Endothelial cell (in vitro differentiated cells): ENCODE results near the gene CHMP2A. TPM values are rescaled to one million over a fixed set of nuclear protein-coding genes. Genes with fewer than 3 reads are reported as not detected.

Experiments used
- DNase-seq: peaks from one replicate; pipeline ENCODE4 v3.0.0; 2021; ENCODE audit warnings: low spot score
- H3K27ac Mint-ChIP-seq: one replicate; pipeline ENCODE4 v1.8.0; 2021; ENCODE audit warnings: mixed read lengths, inconsistent platforms; ENCODE audit not compliant: unreplicated experiment
- H3K27me3 Mint-ChIP-seq: one replicate; pipeline ENCODE4 v1.8.0; 2021; ENCODE audit warnings: mild to moderate bottlenecking, moderate library complexity, mixed read lengths, inconsistent platforms; ENCODE audit not compliant: unreplicated experiment
- H3K36me3 Mint-ChIP-seq: one replicate; pipeline ENCODE4 v1.8.0; 2021; ENCODE audit warnings: mild to moderate bottlenecking, low read depth, mixed read lengths, inconsistent platforms; ENCODE audit not compliant: unreplicated experiment
- H3K4me1 Mint-ChIP-seq: one replicate; pipeline ENCODE4 v1.8.0; 2021; ENCODE audit warnings: mild to moderate bottlenecking, mixed read lengths, inconsistent platforms; ENCODE audit not compliant: unreplicated experiment
- H3K4me3 Mint-ChIP-seq: one replicate; pipeline ENCODE4 v1.8.0; 2021; ENCODE audit warnings: mild to moderate bottlenecking, mixed read lengths, inconsistent platforms; ENCODE audit not compliant: unreplicated experiment
- H3K9me3 Mint-ChIP-seq: one replicate; pipeline ENCODE4 v1.8.0; 2021; ENCODE audit warnings: mixed read lengths, inconsistent platforms; ENCODE audit not compliant: unreplicated experiment
- long read RNA-seq: library from polyadenylated mRNA; unstranded; transcript quantifications from one replicate; pipeline ENCODE4 v2.0.0, GENCODE V29; 2020; ENCODE audit not compliant: unreplicated experiment
- total RNA-seq: library from RNA; stranded (reverse); fragmentation: NEBNext Ultra II Directional; extraction: Animal tissue kit (Norgen Biotek cat#: 25700); gene quantifications from one replicate; pipeline ENCODE4 v1.2.1, GENCODE V29; 2021; ENCODE audit not compliant: unreplicated experiment
- TF ChIP-seq, protein P1 (sequence below): fragments of 200-600 bp; sonication (generic); IDR thresholded peaks from one replicate; pipeline ENCODE4 v1.5.0; 2021; ENCODE audit warnings: antibody characterized with exemption; ENCODE audit not compliant: unreplicated experiment

Gene CHMP2A
- total RNA-seq = 130 TPM
- long read RNA-seq, transcript CHMP2A-201 (6 exons, 913 nt) = major isoform, 49 of 94 reads
- long read RNA-seq, transcript CHMP2A-208 (6 exons, 885 nt) = minor isoform, 26 of 94 reads
- long read RNA-seq, transcript CHMP2A-206 (5 exons, 1,178 nt) = minor isoform, 11 of 94 reads
- long read RNA-seq, partial matches to known transcripts = 1 of 94 reads
- long read RNA-seq, other reads (novel, unspliced or antisense) = 7 of 94 reads

DNA sequence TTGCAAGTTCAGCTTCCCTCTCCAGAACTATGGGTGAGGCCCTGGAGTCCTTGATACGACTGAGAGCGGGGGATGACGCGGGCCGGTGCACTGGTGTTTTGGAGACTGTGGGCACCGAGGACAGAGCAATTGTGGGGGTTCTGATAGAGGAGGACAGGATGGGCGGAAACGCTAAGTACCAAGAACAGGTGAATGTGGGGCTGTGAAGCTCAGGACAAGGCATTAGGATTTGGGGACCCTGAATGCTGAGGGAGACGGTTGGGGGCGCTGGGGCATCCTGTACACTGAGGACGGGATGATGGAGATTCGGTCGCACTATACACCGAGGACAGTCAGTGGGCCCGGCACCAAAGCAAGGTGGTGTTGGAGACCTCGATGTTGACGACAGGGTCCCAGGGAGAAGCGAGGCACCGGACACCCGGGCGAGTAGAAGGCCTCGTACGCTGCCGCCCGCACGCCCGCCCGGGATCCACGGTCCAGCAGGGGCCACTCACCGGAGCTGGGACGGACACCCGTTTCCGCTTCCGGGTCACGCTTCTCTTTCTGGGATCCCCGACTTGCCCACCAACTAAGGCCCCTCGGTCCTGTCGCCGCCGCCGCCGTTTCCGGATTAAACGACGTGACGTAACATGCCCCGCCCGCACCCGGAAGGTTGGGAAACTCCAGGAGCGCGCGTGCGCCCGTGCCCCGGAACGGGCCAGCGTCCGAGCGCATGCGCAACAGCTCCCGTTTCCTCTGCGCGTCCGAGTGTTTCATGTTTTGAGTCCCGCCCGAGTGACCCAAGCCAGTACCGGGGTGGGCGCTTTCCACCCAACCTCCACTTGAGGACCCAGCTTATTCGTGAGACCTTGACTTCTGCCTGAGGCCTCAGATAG, at the start of gene CHMP2A:
Gene CHMP2A, minus strand, starts transcription at position 612 of the 875 bp plus-strand sequence. CDS start 893 bp downstream, outside the sequence.
- peak; percentile 98 for DNase-seq
- H3K36me3 Mint-ChIP-seq = peaks cover 48% of the 10 kb centered on the region
- peak within 1 kb of the TSS; percentile 97 for H3K27ac Mint-ChIP-seq
- peaks cover 21% of the 10 kb centered on the region for H3K27me3 Mint-ChIP-seq
- H3K9me3 Mint-ChIP-seq = no peaks in the 10 kb centered on the region
- H3K4me3 Mint-ChIP-seq = peak within 1 kb of the TSS; percentile 92
- TF ChIP-seq, protein P1, sequence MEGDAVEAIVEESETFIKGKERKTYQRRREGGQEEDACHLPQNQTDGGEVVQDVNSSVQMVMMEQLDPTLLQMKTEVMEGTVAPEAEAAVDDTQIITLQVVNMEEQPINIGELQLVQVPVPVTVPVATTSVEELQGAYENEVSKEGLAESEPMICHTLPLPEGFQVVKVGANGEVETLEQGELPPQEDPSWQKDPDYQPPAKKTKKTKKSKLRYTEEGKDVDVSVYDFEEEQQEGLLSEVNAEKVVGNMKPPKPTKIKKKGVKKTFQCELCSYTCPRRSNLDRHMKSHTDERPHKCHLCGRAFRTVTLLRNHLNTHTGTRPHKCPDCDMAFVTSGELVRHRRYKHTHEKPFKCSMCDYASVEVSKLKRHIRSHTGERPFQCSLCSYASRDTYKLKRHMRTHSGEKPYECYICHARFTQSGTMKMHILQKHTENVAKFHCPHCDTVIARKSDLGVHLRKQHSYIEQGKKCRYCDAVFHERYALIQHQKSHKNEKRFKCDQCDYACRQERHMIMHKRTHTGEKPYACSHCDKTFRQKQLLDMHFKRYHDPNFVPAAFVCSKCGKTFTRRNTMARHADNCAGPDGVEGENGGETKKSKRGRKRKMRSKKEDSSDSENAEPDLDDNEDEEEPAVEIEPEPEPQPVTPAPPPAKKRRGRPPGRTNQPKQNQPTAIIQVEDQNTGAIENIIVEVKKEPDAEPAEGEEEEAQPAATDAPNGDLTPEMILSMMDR = no peak
- H3K4me1 Mint-ChIP-seq = peaks cover 30% of the 10 kb centered on the region

DNA sequence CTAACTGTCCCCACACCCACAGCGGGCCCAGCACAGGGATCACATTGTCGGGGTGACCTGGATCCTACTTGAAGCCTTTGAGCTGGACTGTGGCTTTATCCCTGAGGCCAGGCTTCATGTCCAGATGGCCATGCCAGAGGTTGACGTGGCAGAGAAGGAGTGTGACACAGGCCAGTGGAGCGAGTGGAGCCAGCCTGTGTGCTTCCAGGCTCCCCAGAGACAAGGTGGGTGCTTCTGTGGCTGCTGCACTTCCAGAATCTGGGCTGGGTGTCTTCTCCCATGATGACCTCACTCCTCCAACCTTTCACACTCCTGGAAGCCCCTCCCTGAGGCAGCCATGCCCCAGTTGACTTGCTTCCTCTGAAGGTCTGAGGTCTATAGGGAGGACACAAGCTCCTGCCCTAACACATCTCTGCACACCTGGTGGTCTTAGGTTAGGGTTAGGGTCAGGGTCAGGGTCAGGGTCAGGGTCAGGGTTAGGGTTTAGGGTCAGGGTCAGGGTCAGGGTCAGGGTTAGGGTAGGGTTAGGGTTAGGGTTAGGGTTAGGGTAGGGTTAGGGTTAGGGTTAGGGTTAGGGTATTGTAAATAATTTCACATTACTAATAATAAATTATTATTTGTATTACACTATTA, 31.3 kb upstream of the CHMP2A start:
- Mint-ChIP-seq H3K9me3 (no peaks in the 10 kb centered on the region), H3K27me3 (peaks cover 2% of the 10 kb centered on the region), H3K27ac (no peak overlapping the region), H3K4me1 (no peaks in the 10 kb centered on the region), H3K36me3 (peaks cover 15% of the 10 kb centered on the region), H3K4me3 (no peak overlapping the region)
- no peak for DNase-seq
- TF ChIP-seq, protein P1 = no peak

DNA sequence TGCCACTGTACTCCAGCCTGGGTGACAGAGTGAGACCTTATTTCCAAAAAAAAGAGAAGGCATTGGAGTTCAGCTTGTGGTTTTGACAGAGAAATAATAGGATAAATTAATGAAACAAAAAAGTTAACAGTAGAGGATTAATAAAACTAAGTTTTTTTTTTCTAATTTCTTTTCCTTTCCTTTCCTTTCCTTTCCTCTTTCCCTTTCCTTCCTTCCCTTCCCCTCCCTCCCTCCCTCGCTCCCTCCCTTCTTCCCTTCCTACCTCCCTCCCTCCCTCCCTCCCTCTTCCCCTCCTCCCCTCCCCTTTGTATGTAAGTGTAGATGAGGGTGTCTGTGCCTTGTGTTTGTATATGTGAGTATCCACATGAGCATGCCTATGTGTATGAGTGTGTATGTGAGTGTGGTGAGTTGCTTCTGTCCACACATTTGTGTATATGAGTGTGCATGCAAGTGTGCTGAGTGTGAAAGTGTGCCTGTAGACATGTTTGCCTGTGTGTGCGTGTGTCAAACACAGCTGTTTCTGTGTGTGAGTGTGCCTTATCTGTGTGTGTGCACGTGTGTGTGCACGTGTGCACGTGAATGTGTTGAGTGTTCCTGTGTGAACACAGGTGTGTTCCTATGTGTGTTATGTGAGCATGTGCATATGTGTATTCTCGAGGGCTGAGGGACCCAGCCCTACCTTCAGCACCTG, 30.7 kb upstream of the CHMP2A start:
- no peak for DNase-seq
- peak overlapping the region; percentile 18 for H3K27ac Mint-ChIP-seq
- H3K36me3 Mint-ChIP-seq = peaks cover 17% of the 10 kb centered on the region

DNA sequence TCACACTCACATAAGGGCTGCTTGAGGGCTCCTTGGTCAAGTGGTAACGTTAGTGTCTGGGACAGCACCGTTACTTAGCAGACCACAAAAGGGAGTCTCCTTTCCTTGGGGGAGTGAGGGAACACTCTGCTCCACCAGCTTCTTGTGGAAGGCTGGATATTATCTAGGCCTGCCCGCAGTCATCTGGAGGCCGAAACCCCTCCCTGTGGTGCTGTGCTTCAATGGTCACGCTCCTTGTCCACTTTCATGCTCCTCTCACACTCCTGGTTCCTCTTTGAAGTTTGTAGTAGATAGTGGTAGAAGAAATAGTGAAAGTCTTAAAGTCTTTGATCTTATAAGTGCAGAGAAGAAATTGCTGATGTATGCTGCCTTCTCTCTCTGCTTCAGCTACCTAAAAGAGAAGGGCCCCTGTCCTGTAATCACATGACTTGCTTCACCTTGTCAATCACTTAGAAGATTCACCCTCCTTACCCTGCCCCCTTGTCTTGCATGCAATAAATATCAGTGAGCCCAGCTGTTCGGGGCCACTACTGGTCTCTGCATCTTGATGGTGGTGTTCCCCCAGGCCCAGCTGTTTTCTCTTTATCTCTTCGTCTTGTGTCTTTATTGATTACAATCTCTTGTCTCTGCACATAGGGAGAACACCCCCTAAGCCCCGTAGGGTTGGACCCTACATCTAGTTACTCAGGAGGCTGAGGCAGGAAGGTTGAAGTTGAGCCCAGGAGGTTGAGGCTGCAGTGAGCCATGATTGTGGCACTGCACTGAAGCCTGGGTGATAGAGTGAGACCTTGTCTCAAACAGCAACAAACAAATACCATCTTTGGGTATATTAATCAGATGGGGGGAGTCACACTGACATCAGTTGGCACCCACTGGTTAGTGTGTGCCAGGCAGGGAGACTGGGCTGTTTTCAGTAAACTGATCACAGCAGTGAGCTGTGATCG, 29.9 kb upstream of the CHMP2A start:
- Mint-ChIP-seq H3K27me3 (peaks cover 2% of the 10 kb centered on the region), H3K9me3 (no peaks in the 10 kb centered on the region), H3K27ac (no peak overlapping the region), H3K4me3 (no peak overlapping the region), H3K4me1 (peaks cover 2% of the 10 kb centered on the region), H3K36me3 (peaks cover 17% of the 10 kb centered on the region)
- no peak for DNase-seq
- TF ChIP-seq, protein P1 = no peak

More for the DNA sequence above, 30.7 kb upstream of the CHMP2A start:
- Mint-ChIP-seq H3K4me3 (peak overlapping the region; percentile 42), H3K4me1 (no peaks in the 10 kb centered on the region), H3K9me3 (no peaks in the 10 kb centered on the region), H3K27me3 (peaks cover 2% of the 10 kb centered on the region)
- TF ChIP-seq, protein P1 = no peak
